Ureter (tissue), 1 donor: ENCODE measurements around the gene UCK2. TPM values are rescaled to one million over a fixed set of nuclear protein-coding genes. Genes with fewer than 3 reads are reported as not detected.

Experiments
- DNase-seq: peaks from one replicate; pipeline ENCODE4 v3.0.0-alpha.2; 2020; ENCODE audit warnings: low spot score
- total RNA-seq: library from RNA; stranded (reverse); gene quantifications from one replicate; pipeline ENCODE4 v1.2.4, GENCODE V29; 2023
- donor health status: DM: yes; HTN: yes; CAD: no.

Gene UCK2
- total RNA-seq, 1 donor from 2014 or later, result 44.7 TPM

GRCh38 chr1:165937829-165938228 is 110.4 kb downstream of the UCK2 start:
- DNase-seq, result no peak

GRCh38 chr1:165938844-165939243 is 111.4 kb downstream of the UCK2 start:
- DNase-seq, result no peak

DNA sequence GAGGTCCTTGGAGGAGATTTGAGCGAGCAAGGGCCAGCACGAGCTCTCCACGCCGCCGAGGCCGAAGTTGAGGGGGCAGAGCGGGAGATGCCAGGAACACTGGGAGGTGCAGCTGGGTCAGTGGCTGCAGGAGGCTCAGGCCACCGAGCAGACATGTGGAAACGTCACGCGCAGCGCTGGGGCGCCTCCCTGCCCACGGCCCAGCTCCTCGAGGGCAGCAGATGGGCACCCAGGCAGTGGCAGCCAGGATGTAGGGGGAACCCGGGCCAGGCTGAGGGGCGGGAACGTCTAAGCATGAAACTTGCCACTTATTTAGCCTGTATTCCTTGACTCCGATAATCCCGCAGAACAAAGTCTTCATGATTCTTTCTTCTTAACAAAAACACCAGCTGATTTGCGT is 114.1 kb downstream of the UCK2 start:
- no peak for DNase-seq

- DNase-seq, result no peak
These were observed 114.6 kb downstream of the UCK2 start for GRCh38 chr1:165942062-165942461.

GRCh38 chr1:165942927-165943597 is 115.6 kb downstream of the UCK2 start:
- DNase-seq, result no peak

DNA sequence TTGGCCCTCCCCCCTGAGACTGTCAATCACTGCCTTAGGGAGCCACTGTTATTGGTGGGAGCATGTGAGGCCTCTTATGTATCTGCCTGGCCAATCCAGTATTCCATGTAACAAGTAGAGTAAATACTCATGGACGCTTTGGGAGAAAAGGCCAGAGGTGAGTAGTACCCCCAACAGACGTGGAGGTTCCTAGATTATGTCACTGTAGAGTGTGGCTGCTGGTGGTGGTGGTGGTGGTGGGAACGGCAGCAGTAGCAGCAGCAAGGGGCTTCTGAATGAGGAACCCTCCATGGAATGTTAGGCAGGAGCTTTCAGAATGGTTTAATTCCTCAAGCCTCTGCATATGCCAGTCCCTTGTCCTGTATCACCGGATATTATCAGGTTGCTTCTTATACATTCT is 118.5 kb downstream of the UCK2 start:
- DNase-seq, result no peak

GRCh38 chr1:165947797-165948455 is 120.5 kb downstream of the UCK2 start:
- no peak for DNase-seq

DNA sequence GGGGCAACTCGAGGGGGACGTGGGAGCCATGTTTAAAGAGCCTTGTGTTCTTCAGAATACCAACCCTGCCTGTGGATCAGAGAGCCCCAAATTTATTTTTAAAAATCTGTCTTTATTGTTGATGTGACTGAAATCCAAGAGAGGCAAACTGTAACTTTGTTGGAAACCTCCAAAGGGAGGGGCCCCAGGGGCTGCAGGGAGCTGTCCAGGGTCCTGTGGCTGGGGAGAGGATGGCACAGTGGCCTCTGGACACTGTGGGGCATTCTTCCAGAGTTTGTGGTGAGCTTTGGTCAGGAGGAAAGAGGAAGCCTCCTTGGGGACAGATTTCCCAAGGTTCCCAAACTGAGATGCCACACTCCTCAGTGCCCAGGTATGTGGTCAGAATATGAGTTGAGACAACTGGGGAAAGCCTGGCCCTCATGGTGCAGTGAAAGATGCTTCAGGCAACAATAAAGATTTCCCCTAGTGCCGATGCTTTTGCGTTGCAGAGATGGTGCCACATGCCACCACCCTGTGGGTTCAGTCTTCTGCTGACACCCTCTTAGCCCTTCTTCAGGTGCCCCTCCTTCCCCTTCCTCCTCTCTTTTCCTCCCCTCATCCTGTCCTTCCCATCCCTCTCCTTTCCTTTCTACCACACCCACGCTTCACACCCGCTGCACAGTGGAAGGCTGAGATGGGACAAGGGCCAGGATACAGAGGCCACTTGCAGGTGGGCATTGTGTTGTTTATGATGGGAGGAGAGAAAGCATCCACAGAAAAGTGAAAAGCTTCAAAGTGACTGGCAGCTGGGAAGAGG is 122.1 kb downstream of the UCK2 start:
- no peak for DNase-seq

GRCh38 chr1:165954940-165955339 is 127.5 kb downstream of the UCK2 start:
- DNase-seq, result no peak

DNA sequence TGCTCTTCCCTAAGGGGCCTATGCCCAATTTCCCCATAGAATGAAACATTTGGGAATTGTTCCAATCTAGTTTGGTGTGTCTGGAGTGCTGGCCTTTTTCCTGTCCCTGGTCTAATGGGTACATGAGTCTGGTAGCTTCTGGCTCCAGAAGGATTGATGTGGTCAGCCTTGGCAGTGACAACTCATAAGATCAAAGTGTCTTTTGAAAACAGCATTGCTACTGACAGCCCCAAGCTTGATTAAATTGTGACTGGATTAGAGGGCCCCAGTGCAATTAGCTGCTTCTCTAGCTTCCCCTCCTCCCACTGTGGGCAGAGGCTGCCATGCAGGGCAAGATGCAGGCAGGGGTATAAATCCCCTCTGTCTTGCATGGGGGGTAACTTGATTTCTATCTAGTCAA is 130.9 kb downstream of the UCK2 start:
- no peak for DNase-seq

- no peak for DNase-seq
These were observed 132.7 kb downstream of the UCK2 start for GRCh38 chr1:165960136-165960535.

DNA sequence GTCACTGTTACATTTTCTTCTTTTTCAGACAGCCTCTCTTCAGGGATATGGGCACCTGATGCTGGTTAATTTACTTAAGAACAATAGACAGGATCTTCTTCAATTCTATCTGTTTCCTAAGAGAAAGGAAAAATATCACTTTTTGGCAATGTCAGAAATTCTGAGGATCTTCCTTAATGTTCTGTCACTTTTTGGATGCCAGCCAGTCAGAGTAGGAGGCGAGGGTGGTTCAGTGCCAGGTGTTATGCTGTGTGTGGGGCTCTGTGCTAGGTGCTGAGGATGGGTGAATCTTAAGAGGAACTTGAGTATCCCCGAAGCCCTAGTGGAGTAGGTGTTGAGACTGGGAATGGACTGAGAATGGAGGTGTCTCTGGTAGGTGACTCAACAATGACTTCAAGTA is 133.5 kb downstream of the UCK2 start:
- DNase-seq, result no peak

Other genes with a start within 250 kb of the UCK2 start
- 161 TPM for gene MGST3, start 196.4 kb upstream of the UCK2 start, total RNA-seq
- gene ALDH9A1, start 129.1 kb upstream of the UCK2 start, total RNA-seq, result 60.5 TPM
- gene TMCO1, start 58.7 kb upstream of the UCK2 start, total RNA-seq, result 92.4 TPM